Type B pancreatic cell (in vitro differentiated cells): ENCODE results near the gene EIF5A. TPM values are rescaled to one million over a fixed set of nuclear protein-coding genes. Genes with fewer than 3 reads are reported as not detected.

Source experiments
- DNase-seq: peaks from one replicate; pipeline ENCODE4 v3.0.0; 2021; ENCODE audit warnings: mixed read lengths; ENCODE audit not compliant: unreplicated experiment; ENCODE audit errors: extremely low spot score
- H3K27ac Mint-ChIP-seq: 2 replicates; pipeline ENCODE4 v1.8.0; 2021; ENCODE audit warnings: mild to moderate bottlenecking, mixed read lengths
- H3K27me3 Mint-ChIP-seq: 2 replicates; pipeline ENCODE4 v1.8.0; 2021; ENCODE audit warnings: mixed read lengths
- H3K36me3 Mint-ChIP-seq: 2 replicates; pipeline ENCODE4 v1.8.0; 2021; ENCODE audit warnings: mixed read lengths
- H3K4me1 Mint-ChIP-seq: one replicate; pipeline ENCODE4 v1.8.0; 2021; ENCODE audit warnings: mixed read lengths; ENCODE audit not compliant: unreplicated experiment
- H3K4me3 Mint-ChIP-seq: 2 replicates; pipeline ENCODE4 v1.8.0; 2021; ENCODE audit warnings: mild to moderate bottlenecking, mixed read lengths
- H3K9me3 Mint-ChIP-seq: 2 replicates; pipeline ENCODE4 v1.8.0; 2021; ENCODE audit warnings: mixed read lengths
- total RNA-seq: library from RNA; stranded (reverse); gene quantifications from 2 replicates; pipeline ENCODE4 v1.2.1, GENCODE V29; 2021; ENCODE audit warnings: low replicate concordance
- TF ChIP-seq, protein P1 (sequence below): fragments of 200-600 bp; sonication (generic); conservative IDR thresholded peaks from 2 replicates; pipeline ENCODE4 v1.5.0; 2021; ENCODE audit warnings: antibody characterized with exemption, mild to moderate bottlenecking

Gene EIF5A
- total RNA-seq, 1 donor from 2014 or later, result 454 TPM

DNA sequence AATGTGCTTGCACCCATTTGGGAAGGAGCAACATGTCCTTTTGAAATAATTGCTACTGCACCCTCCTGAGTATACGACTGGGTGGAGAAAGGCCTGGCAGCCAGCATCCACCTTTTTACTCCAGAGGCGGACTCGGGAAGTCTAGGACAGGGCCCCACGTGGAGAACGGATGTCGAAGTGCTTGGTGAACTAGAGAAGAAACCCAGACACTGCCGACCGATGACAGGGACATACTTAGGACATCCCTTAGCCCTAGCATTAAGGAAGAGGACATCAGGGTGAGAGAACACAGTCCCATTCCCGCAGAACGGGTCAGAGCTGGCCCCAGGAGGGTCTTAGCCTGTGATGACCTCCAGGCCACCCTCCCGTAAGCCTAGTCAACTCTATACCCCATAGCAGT lies 16.7 kb upstream of the EIF5A start:
- peaks cover 14% of the 10 kb centered on the region for H3K4me1 Mint-ChIP-seq
- TF ChIP-seq, protein P1, sequence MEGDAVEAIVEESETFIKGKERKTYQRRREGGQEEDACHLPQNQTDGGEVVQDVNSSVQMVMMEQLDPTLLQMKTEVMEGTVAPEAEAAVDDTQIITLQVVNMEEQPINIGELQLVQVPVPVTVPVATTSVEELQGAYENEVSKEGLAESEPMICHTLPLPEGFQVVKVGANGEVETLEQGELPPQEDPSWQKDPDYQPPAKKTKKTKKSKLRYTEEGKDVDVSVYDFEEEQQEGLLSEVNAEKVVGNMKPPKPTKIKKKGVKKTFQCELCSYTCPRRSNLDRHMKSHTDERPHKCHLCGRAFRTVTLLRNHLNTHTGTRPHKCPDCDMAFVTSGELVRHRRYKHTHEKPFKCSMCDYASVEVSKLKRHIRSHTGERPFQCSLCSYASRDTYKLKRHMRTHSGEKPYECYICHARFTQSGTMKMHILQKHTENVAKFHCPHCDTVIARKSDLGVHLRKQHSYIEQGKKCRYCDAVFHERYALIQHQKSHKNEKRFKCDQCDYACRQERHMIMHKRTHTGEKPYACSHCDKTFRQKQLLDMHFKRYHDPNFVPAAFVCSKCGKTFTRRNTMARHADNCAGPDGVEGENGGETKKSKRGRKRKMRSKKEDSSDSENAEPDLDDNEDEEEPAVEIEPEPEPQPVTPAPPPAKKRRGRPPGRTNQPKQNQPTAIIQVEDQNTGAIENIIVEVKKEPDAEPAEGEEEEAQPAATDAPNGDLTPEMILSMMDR, result no peak
- H3K4me3 Mint-ChIP-seq, result no peak overlapping the region
- H3K9me3 Mint-ChIP-seq, result no peaks in the 10 kb centered on the region
- no peak overlapping the region for H3K27ac Mint-ChIP-seq
- H3K27me3 Mint-ChIP-seq, result peaks cover 40% of the 10 kb centered on the region
- DNase-seq, result no peak
- H3K36me3 Mint-ChIP-seq, result no peaks in the 10 kb centered on the region

DNA sequence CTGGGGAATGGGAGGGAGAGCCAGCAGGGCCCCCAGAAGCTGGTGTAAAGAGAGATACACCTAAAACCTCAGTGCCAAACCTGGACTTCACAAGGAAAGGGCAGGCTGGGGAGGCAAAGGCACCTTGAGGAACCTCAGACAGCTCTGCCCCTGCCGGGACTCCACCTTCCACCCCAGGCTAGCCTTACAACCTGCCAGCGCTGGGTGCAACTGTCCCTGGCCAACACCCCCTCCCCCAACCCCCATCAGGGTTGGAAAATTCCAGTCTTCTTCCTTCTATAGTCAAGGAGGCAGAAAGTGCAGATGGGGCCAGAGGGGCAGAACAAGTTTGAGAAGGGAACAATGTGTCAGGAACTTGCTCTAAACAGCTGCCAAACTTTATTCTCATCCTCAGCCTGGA lies 15.2 kb upstream of the EIF5A start:
- Mint-ChIP-seq H3K36me3 (no peaks in the 10 kb centered on the region), H3K27me3 (peaks cover 52% of the 10 kb centered on the region), H3K9me3 (no peaks in the 10 kb centered on the region), H3K4me1 (peaks cover 19% of the 10 kb centered on the region), H3K27ac (no peak overlapping the region), H3K4me3 (no peak overlapping the region)
- no peak for DNase-seq
- TF ChIP-seq, protein P1, result no peak

DNA sequence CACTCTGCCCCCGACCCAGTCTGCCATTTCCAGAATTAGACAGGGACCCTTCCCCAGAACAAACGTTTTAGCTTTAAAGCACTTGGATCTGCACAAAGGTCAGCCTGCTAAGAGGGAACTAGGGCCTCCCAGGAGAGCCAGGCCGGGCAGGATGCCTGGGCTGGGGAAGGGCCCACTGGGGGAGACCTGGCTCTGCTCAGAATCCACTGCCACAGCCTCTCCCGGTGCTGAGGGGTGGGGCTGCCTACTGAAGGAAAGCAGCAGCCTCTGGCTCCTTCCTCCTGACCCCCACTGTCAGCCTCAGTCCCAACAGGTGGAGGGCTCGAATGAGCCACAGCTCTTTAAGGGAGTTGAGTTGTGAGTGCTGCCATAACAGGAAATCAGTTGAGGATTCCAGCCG lies 14.7 kb upstream of the EIF5A start:
- TF ChIP-seq, protein P1, result no peak
- Mint-ChIP-seq H3K27me3 (peaks cover 51% of the 10 kb centered on the region), H3K4me3 (peak overlapping the region; percentile 76), H3K9me3 (no peaks in the 10 kb centered on the region), H3K36me3 (no peaks in the 10 kb centered on the region), H3K4me1 (peaks cover 19% of the 10 kb centered on the region), H3K27ac (peak overlapping the region; percentile 65)
- no peak for DNase-seq

DNA sequence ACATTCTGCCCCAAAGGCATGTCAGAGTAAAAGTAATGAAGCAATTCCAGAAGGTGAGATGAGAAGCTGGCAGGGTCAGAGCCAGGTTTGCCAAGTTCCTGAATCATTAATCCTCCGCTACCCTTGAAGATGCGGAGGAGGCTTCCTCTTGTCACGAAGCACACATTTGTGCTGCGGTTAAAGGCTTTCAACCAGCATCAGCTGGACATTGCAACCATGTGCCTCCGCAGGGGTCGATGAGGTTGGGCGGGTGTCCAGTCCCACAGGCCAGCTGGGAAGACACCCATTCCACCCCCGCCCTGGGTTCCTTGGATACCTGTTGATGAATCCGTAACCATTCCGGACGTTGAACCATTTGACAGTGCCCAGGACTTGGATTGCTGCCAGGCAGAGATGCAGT lies 14.3 kb upstream of the EIF5A start:
- peak overlapping the region; percentile 76 for H3K4me3 Mint-ChIP-seq
- DNase-seq, result no peak
- peak overlapping the region; percentile 65 for H3K27ac Mint-ChIP-seq
- H3K9me3 Mint-ChIP-seq, result no peaks in the 10 kb centered on the region
- H3K27me3 Mint-ChIP-seq, result peaks cover 47% of the 10 kb centered on the region
- TF ChIP-seq, protein P1, result no peak
- H3K4me1 Mint-ChIP-seq, result peaks cover 19% of the 10 kb centered on the region
- no peaks in the 10 kb centered on the region for H3K36me3 Mint-ChIP-seq

DNA sequence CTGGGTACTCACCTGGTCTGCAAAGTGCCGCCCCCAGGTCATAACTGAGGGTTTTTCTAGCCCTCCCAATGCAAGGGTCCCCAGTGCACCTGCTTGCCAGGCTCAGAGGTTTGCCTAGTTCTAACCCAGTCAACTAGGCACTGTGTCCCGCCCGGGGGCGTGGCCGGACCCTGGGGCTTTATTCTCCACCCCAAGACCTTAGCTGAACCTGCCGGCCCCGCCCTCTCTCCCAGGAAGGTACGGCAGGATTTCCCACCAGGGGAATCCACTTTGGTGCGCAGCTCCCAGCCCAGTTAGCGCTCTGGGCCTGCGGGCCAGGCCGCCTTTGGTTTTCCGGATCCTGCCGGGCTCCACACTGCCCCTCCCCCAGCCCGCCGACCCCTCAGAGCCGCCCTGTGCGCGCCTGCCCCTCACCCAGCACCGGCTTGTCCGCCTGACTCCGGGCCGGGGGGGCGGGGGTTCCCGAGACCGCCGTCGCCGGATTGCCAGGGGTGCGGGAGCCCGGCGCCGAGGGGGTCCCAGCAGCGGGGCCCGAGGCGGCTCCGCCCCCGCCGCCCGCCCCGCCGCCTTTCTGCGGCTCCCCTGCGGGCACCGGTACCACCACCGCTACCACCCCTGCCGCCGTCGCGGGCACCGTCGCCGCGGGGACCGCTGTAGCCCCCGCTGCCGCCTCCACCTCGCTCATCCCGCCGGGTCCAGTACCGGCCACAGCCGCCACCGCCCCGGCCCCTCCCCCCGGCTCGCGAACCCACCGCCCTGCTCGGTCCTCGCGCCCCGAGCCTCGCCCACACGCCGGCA lies 13.4 kb upstream of the EIF5A start:
- Mint-ChIP-seq H3K9me3 (no peaks in the 10 kb centered on the region), H3K27me3 (peaks cover 44% of the 10 kb centered on the region), H3K36me3 (no peaks in the 10 kb centered on the region), H3K4me3 (peak overlapping the region; percentile 76), H3K27ac (peak overlapping the region; percentile 61), H3K4me1 (peaks cover 19% of the 10 kb centered on the region)
- TF ChIP-seq, protein P1, result no peak
- no peak for DNase-seq
